Stimulated activated CD8-positive, alpha-beta memory T cell treated with anti-CD3 and anti-CD28 coated beads, Interleukin-4, amount 100 ng/mL, for 4 hours (primary cell): ENCODE measurements around the gene C10orf105.

Experiments used
- DNase-seq, 2 donors: peaks; one replicate each; pipeline ENCODE4 v3.0.0-alpha.2; 2020; ENCODE audit warnings: low read depth in 2 of 2, low spot score in 1 of 2

Gene C10orf105

DNA sequence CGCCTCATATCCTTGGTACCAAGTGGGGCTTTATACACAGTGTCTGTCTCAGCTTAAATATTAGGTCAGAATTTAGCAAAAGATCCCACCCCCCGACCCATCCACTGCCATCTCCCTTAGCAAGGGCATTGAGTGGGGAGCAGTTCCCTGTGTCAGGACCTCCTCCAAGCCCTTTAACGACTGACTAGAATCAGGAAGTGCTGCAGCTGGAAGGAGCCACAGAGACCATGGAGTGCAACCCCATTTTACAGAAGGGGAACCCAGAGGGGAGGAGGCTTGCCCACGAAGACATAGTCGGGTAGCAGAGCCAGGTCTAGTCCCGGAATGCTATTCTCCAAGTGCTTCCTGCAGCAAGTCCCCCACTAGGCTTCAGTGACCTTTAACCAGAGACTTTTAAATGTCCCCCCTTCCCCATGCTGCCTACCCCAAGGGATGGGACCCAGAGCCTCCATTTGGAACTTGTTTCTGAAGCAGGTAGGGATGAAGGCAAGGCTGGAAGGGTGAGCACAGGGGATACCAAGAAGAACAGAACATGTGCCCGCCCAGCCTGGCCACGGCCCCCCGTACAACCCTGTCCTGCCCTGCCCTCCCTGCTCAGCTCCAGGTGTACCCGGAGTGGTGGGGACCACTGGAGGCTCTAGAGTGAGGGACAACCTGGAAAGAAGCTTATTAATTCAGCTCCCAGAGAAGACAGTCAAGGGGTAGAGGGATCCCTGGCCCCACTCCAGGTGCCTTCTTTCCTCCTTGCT is 41.3 kb downstream of the C10orf105 start:
- DNase-seq, result no peak

DNA sequence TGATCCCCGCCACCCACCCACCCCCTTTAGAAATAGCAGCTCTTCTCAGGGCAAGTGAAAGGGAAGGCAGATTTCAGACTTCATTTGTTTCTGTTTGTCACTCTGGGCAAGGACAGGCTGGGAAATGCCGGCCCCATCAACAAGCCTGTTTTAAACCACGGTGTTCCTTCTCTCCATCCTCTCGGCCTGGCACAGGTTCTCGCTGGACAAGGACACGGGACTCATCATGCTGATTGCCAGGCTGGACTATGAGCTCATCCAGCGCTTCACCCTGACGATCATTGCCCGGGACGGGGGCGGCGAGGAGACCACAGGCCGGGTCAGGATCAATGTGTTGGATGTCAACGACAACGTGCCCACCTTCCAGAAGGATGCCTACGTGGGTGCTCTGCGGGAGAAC is 42.3 kb downstream of the C10orf105 start:
- DNase-seq, result no peak

DNA sequence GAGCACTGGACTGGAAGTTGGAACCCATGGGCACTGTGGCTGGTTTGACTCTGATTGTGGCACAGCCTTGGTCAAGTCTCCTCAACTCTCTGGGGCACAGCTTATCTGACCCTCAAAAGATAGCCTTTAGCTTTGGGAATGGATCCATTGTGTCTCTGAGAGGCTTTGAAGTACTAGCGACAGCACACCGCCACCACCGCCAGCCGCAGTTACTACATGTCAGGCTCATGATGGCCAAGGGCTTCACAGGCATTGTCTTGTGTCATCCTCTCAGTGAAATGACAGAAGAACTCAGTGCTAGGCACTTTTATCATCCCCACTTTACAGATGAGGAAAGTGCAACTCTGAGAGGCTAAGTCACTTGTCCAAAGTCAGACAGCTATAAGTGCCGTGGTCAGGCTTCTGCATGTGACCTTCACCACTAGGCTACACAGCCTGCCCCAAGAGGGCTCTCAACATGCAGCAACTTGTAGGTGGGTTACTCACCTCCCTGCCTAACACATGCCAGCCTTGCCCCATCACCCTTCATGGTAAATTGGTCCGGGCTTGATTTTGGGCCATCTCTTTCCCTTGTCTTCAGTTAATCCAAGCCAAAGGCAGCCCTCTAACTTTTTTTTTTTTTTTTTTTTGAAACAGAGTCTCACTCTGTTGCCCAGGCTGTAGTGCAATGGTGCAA is 44.1 kb downstream of the C10orf105 start:
- no peak for DNase-seq

DNA sequence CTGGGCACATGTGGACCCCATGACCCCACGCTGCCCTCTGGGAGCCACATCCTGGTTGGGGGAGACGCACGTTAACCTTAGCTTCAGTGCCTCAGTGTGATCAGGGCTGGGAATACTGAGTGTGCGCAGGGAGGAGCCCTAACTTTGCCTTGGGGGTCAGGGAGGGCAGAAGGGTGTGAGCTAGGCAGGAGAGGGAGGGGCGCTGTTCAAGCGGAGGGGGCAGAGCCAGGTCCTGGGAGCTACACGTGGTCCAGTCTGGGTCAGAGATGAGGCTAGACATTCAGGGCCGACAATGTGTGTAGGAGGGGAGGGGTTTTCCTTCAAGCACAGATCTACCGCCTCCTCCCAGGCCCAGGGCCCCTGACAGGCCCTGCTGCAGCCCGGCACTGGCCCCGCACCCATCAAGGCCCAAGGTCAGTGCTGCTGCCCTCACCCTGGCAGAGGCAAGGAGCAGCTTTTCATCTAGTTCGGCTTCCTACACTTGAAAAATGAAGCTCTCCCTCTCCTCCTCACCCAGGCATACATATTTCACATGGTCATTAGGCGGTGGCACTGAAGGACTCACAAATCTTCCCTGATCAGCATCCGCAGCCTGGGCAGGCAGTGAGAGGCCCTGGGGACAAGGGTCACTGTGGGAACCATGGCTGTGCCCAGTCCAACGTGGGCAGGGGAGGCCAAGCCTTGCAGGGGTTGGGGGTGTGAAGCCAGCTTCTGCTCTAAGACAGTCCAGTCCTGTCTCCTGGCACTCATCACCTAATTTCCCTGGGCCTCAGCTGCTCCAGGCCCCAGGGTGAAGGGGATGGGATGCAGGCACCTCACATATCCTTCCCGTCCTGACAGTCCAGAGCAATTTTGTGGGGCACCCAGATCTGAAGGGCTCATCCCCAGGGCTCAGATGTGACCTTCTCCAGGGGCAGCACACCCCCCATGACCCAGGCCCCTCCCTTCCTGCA is 47.3 kb downstream of the C10orf105 start:
- DNase-seq, result no peak

DNA sequence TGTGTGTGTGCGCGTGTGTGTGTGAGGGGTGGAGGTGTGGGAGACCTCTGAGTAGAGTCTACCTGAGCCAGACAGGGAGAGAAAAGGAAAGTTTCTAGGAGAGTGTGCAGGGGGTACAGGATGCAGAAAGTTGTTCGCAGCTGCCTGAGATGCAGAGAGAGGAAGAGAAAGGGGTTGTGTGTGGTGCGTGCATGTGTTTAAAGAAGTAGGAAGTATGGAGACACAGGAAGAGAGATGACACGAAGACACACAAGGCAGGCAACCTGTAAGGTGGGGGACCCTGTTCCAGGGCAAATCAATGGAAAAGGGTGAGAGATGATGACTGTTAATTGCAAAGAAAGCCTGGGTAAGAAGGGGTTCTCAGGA is 52.2 kb downstream of the C10orf105 start:
- no peak for DNase-seq

DNA sequence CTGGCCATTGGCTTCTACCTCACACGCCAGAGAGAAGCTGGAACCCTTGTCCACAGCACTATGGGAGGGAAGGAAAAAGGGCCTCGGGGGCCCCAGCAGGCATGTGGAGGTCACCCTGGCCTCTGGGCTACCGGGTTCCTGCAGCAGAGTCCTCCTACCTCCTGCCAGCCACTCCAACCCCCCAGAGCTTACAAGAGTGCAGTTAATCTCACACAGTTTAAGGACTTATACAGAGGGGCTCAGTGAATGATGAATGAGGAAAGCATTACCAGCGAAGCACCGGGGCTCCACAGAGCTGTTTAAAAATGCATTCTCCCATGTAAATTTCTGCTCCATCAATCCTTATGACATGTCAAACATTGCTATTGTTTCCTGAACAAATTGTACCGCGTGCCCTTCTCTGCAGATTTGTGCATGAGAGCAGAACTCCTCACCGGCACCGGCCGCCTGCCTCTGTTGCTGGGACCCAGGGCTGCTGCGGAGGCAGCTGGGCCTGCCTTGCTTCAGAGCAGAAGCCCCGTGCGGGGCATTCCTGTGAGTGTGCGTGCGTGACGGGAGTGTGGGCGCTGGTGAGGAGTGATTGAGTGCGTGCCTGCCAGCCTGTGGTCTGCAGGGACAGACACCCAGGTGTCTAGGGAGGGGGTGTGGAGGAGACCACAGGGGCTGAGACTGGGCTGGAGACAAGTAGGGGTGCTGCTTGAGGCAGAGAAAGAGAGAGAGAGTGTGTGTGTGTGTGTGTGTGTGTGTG is 52.8 kb downstream of the C10orf105 start:
- DNase-seq, result no peak

DNA sequence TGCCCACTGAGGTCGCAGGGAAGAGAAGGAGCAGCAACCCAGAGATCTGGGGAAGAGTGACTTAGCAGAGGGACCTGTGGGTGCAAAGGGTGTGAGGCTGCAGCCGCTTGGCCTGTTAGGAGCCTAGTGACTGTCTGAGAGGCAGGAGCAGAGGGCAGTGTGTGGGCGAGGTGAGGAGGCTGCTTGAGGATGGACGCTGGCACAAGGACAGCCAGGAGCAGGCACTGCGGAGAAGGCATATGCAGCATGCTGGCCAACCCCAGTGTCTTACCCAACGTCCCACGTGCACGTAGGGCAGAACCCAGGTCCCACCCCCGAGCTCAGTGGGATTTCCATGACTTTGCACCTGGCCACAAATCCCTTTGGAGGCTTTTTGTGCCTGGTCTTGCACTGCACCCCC is 54.1 kb downstream of the C10orf105 start:
- no peak for DNase-seq

DNA sequence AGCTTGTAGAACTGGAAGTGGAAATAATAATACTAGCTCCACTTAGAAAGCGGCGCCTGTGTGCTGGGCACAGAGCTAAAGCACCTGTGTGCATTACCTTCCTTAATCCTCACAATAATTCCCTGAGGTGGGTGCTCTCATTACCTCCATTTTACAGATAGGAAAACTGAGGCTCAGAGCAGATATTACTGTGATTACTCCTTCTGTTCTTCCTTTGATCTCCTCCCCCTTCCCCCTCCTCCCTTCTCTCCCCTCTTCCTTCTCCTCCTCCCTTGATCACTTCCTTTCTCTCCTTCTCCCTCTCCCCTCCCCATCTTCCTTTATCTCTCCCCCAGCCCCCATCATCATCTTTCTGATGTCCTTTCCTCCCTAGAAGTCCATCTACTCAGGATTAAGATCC is 55.0 kb downstream of the C10orf105 start:
- DNase-seq, result no peak

DNA sequence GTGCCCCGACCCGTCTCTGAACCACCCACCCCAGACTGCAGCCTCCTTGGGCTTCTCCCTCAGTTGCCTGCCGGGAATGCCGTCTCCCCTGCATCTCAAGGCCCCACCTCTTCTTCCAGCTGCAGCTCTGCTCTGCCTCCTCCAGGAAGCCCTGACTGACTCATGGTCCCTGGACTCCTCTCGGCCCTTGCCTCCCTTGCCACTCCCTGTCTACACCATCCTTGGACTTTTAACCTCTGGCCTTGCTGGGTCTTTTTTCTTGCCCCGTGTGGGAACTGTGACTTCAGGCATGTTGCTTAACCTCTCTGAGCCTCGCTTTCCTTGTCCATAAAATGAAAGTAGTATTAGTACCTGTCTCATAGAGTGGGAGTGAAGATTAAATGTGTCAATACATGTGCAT is 56.3 kb downstream of the C10orf105 start:
- DNase-seq, result no peak

DNA sequence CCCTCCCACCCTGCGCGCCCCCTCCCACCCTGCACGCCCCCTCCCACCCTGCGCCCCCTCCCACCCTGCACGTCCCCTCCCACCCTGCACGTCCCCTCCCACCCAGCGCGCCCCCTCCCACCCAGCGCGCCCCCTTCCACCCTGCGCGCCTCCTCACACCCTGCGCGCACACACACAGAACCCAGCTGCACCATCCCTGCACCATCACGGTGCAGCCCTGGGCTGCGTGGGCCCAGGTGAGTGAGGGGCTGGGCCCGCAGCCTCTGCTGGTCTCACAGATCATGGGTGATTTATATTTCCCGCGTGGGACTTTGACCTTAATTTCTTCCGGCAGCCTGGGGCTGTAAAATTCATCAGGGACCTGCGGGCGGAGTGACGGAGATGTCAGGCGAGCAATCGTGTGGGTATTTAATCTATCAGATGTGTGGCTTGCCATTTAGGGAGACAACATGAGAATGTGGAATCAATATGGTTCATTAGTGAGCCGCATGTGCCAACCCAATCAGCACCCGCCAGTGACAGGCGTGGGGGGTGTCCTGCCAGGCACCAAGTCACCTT is 57.7 kb downstream of the C10orf105 start:
- no peak for DNase-seq
